ENCODE data around the gene ASH1L.
"Not testable (repeated sequence)": the region's sequence is repeated elsewhere in the genome, so short reads cannot be mapped to it uniquely, and the experiment has no call there.

ASH1L gene

DNA sequence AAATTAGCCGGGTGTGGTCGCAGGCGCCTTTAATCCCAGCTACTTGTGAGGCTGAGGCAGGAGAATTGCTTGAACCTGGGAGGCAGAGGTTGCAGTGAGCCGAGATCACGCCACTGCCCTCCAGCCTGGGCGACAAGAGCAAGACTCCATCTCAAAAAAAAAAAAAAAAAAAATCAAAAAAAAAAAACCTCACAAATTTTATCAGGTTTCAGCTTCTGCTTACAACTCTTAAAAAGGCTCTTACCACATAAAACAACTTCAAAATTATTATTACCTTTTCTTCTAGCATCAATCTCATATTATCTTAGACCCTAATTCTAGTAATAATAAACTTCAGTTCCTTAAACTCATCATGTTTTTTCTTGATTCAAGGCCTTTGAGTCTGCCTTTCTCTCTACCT is 120.2 kb downstream of the ASH1L start:
- not testable (repeated sequence) for DNase-seq (ENCODE audit: low read depth in 2 of 2)

DNA sequence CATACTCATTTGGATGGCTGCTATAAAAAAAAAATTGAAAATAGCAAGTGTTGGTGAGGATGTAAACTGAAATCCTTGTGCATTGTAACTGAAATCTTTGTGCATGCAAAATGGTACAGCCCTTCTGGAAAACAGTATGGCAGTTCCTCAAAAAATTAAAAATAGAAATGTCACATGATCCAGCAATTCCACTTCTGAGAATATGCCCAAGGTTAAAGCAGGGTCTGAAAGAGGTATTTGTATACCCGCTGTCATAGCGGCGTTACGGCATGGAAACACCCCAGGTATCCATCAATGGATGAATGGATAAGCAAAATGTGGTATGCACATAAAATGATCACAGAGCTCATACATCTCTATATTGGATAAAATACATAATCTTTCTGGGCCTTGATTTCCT is 125.2 kb downstream of the ASH1L start:
- no peak for DNase-seq (ENCODE audit: low read depth in 2 of 2)

DNA sequence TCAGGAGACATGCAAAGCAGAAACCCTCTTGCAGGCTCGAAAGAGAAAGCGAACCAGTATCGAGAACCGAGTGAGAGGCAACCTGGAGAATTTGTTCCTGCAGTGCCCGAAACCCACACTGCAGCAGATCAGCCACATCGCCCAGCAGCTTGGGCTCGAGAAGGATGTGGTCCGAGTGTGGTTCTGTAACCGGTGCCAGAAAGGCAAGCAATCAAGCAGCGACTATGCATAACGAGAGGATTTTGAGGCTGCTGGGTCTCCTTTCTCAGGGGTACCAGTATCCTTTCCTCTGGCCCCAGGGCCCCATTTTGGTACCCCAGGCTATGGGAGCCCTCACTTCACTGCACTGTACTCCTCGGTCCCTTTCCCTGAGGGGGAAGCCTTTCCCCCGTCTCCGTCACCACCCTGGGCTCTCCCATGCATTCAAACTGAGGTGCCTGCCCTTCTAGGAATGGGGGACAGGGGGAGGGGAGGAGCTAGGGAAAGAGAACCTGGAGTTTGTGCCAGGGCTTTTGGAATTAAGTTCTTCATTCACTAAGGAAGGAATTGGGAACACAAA is 128.7 kb downstream of the ASH1L start:
- not testable (repeated sequence) for DNase-seq (ENCODE audit: low read depth in 2 of 2)

DNA sequence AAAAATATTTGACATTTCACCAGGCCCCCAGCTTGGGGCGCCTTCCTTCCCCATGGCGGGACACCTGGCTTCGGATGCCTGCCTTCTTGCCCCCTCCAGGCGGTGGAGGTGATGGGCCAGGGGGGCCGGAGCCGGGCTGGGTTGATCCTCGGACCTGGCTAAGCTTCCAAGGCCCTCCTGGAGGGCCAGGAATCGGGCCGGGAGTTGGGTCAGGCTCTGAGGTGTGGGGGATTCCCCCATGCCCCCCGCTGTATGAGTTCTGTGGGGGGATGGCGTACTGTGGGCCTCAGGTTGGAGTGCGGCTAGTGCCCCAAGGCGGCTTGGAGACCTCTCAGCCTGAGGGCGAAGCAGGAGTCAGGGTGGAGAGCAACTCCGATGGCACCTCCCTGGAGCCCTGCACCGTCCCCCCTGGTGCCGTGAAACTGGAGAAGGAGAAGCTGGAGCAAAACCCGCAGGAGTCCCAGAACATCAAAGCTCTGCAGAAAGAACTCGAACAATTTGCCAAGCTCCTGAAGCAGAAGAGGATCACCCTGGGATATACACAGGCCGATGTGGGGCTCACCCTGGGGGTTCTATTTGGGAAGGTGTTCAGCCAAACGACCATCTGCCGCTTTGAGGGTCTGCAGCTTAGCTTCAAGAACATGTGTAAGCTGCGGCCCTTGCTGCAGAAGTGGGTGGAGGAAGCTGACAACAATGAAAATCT is 129.3 kb downstream of the ASH1L start:
- DNase-seq (ENCODE audit: low read depth in 2 of 2) = not testable (repeated sequence)

DNA sequence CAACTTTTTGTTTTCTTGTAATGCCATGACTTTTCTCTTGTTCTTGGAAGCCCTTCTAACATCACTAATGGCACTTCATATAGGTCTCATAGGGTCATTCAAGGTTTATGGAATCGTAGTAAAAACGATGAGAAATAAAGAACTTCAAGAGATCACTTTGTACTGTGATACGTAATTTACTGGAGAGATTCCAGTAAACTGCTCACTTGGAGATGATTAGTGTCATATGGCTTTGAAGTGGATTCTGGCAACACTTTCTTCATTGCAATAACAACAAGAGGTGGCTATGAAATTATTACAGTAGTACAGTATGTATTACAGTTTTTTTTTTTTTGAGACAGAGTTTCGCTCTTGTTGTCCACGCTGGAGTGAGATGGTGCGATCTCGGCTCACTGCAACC is 138.5 kb downstream of the ASH1L start:
- DNase-seq (ENCODE audit: low read depth in 2 of 2) = no peak

DNA sequence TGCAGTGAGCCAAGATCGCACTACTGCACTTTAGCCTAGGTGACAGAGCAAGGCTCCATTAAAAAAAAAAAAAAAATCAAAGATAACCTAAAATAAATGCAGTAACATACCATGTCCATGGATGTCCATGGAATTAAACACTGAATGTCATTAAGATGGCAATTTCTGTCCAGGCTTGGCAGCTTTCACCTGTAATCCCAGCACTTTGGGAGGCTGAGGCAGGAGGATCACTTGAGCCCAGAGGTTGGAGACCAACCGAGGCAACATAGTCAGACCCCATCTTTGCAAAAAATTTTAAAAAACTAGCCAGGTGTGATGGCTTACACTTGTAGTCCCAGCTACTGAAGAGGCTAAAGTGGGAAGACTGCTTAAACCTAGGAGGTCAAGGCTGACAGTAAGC is 141.8 kb downstream of the ASH1L start:
- DNase-seq (ENCODE audit: low read depth in 2 of 2) = no peak

DNA sequence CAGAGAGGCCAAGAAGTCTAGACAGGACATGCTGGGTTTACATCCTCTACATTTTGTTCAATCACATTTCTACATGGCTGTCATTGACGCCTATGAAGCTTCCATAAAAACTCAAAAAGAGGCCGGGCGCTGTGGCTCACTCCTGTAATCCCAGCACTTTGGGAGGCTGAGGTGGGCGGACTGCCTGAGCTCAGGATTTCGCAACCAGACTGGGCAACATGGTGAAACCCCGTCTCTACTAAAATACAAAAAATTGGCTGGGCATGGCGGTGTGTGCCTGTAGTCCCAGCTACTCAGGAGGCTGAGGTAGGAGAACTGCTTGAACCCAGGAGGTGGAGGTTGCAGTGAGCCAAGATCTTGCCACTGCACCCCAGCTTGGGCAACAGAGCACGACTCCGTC is 150.8 kb downstream of the ASH1L start:
- DNase-seq (ENCODE audit: low read depth in 2 of 2) = not testable (repeated sequence)

DNA sequence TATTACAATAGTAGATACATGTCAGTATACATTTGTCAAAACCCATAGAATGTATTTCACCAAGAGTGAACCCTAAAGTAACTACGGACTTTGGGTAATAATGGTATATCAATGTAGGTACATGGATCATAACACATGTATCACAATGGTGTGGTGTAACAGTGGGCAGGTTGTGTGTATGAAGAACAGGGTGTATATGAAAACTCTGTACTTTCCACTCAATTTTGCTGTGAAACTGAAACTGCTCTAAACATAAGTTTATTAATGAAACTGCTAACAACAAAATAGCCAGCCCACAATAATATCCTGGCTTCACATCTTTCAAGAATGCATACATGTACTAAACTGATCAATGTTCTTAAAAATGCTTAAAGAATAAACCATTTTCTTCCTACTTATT is 151.7 kb downstream of the ASH1L start:
- DNase-seq (ENCODE audit: low read depth in 2 of 2) = no peak

DNA sequence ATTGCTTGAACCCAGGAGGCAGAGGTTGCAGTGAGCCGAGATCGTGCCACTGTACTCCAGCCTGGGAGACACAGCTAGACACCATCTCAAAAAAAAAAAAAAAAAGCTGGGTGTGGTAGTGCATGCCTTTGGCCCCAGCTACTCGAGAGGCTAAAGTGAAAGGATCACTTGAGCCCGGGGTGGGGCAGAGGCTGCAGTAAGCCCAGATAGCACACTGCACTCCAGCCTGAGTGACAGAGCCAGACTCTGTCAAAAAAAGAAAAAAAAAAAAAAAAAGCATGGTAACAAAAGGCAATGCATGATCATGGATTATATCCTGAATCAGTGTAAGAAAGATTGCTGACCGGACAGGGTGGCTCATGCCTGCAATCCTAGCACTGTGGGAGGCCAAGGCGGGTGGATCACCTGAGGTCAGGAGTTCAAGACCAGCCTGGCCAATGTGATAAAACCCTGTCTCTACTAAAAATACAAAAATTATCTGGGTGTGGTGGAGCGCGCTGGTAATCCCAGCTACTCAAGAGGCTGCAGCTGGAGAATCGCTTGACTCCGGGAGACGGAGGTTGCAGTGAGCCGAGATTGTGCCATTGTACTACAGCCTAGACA is 165.6 kb downstream of the ASH1L start:
- no peak for DNase-seq (ENCODE audit: low read depth in 2 of 2)

DNA sequence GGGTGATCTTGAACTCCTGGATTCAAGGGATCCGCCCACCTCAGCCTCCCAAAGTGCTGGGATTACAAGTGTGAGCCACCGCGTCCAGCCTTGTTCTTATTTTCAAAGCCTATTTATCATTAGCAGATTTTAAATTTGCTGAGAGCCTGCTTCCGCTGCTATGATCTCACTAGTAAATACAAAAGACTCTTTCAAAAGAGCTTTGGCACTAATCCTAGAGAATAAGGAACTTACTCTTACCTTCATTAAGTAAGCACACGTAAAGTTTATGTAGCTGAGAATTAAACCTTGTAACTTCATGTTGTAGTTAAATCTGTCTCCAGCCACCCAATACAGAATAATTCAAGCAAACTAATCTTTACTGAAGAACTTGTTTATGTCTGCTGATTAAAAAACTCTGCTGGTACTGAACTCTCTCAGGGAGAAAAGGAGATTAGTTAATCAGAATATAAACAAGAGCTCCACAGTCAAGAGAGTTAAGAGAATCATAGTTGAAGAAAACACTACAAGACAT is 169.6 kb downstream of the ASH1L start:
- DNase-seq (ENCODE audit: low read depth in 2 of 2) = no peak

DNA sequence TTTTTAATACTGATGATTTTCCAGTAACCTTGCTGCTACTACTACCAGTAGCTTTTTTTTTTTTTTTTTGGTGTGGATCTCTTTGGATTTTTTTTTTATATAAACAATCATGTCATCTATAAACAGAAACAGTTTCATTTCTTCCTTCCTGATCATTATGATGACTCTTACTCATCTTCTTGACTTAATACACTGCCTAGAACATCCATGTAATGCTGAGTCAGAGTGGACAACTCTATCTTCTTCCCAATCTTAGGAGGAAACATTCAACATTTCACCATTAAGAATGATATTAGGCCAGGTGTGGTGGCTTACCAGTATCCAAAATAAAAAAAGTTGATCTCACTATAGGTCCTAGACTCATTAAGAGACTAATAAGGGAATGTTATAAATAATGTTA is 172.8 kb downstream of the ASH1L start:
- DNase-seq (ENCODE audit: low read depth in 2 of 2) = no peak

DNA sequence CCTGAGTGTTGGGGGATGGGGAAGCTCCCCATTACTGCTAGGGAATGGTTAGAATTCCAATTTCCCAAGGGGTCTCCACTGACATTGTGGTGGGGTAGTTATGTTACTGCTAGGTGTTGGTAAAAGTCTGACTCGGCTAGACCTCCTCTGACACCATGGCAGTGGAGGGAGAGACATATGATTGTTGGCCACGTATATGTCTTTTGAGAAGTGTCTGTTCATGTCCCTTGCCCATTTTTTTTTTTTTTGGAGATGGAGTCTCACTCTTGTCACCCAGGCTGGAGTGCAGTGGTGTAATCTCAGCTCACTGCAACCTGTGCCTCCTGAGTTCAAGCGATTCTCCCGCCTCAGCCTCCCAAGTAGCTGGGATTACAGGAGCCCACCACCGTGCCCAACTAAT is 176.8 kb downstream of the ASH1L start:
- DNase-seq (ENCODE audit: low read depth in 2 of 2) = not testable (repeated sequence)

DNA sequence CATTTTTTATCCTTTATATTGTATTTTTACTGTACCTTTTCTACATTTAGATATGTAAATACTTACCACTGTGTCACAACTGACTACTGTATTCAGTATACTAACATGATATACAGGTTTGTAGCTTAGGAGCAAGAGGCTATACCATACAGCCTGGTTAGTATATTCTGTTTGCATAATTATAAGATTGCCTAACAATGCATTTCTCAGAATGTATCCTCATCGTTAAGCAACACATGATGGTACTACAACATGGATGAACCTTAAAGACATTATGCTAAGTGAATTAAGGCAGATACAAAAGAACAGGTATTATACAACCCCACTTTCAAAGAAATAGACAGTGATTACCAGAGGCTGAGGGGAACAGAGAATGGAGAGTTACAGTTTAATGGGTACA is 179.2 kb downstream of the ASH1L start:
- no peak for DNase-seq (ENCODE audit: low read depth in 2 of 2)

DNA sequence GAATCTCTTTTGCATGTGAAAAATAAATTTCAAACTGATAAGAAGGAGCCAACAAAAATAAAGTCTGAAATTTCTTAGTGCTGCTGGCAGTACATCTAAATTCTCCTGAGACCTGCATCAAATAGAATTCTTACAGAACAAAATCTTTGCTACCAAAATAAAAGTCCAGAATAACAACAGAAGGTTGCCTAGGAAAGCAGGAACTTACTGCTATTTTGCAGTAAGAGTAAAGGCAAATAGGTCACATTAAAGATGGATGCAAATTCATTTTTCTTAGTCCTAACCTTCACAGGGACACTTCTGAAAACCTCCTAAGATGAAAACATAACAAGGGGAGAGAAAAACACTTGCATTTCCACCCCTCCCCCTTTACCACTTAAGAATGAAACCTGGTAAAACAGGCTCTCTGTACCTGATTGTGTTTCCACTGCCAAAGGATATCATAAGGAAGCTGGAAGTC is 182.9 kb downstream of the ASH1L start:
- no peak for DNase-seq (ENCODE audit: low read depth in 2 of 2)

DNA sequence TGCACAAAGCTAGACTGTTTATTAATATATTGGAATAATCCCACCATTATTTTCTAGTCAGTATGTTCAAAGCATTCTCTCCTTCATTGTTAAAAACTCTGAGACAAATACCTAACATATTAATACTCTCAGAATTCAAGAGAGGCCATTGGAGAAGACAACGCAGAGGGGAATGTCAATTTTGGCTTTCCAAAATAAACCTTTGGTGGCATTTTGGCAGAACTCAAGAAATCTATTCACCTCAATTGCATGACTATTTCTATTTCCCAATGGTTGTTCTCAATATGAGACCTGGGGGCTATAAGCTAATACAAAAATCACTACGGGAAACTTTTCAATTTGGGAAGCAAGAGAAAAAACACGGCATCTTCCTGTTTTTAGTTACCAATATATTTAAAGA is 183.4 kb downstream of the ASH1L start:
- DNase-seq (ENCODE audit: low read depth in 2 of 2) = no peak

DNA sequence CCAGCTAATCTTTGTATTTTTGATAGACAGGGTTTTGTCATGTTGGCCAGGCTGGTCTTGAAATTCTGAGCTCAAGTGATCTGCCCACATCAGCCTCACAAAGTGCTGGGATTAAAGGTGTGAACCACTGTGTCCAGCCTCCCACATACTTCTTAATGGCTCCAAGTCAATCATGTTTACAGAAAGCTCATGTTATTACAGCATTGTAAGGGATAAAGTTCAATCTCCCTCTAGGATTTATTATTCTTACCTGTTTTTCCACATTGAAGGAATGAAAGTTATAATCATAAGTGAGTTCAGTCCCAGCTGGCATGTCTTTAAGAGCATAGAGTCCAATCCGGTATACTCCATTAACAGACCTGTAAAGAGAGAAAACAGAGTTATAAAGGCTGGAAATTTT is 202.6 kb downstream of the ASH1L start:
- no peak for DNase-seq (ENCODE audit: low read depth in 2 of 2)

DNA sequence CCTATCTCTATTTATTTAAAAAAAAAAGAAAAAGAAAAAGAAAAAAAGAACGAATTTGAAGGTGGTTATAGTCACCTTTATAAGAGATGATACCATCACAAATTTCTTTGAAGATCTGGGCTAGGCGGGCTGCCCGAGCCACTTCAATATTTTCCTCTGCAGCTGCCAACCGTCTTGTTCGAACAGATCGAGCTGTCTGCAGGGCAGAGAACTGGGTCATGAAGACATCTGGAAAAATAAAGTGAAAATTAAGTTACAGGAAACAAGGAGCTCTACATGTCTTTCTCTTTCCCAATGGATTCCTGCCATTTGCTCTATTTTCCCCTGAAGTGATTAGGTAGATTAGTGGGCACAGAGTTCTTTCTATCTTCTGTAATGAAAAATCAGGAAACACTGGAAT is 210.0 kb downstream of the ASH1L start:
- DNase-seq (ENCODE audit: low read depth in 2 of 2) = no peak

DNA sequence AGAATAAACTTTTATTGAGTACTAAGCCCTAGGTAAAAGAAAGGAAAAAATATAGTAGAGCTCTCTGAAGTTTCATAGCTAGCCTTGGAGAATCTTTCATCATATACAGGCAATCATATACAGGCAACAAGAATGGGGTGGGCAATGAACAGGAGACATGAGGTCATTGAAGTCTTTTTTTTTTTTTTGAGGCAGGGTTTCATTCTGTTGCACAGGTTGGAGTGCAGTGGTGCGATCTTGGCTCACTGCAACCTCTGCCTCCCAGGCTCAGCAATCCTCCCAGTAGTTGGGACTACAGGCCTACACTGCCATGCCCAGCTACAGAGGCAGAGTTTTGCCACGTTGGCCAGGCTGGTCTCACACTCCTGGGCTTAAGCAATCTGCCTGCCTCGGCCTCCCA is 219.8 kb downstream of the ASH1L start:
- DNase-seq (ENCODE audit: low read depth in 2 of 2) = no peak

DNA sequence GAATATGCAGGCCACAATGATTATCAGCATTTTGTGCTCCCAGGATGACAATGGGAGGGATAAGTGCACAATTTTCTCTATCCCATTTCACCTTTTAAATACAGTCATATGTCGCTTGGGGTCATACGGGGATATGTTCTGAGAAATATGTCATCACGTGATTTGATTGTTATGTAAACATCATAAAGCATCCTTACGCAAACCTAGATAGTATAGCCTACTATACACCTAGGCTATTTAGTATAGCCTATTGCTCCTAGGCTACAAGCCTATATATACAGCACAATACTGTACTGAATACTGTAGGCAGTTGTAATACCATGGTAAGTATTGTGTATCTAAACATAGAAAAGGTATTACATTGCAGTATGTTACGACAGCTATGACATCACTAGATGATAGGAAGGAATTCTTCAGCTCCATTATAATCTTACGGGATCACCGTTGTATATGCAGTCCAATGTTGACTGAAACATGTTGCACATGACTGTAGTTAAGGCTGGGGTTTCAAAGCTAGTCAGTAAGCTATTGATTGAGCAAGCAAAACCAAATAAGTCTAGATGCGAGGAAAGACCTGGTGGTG is 223.0 kb downstream of the ASH1L start:
- DNase-seq (ENCODE audit: low read depth in 2 of 2) = no peak

DNA sequence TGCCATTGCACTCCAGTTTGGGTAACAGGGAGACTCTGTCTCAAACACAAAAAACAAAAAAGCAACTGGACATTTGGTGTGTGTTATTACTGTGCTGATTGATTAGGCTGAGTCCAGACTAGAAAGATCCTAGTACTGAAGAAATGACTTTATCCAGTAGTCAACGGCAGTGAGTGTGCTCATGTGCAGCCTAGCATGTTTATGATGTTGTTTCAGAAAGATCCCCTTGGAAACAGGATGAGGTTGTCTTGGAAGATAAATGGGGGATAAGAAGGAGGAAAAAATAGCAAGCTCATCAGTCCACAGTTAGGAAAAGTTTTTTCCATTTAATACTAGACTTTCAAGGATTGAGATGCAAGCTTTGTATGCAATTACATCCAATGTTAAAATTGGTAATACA is 227.6 kb downstream of the ASH1L start:
- DNase-seq (ENCODE audit: low read depth in 2 of 2) = no peak

DNA sequence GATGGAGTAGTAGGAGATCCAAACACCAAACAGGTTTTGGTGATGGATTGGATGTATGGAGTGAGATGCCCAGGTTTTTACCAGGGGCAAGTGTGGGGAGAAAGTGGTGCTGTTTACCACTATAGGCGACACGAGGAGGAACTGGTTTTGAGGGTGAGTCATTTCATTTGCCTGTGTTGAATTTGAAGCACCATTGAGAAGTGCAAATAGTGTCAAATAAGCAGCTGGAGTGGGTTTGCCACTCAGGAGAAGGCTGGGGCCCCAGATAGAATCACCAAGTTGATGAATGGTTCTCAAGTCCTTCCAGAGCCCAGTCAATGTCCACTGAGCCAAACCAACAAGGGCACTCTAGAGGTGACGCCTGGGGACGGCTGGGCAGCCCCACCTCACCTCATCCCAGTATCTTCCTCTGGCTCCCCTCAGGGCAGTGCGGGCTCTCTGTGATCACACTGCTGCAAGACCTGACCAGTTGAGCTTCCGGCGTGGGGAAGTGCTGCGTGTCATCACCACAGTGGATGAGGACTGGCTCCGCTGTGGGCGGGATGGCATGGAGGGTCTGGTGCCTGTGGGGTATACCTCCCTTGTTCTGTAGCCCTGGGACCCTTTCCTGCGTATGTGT is 232.5 kb downstream of the ASH1L start:
- DNase-seq (ENCODE audit: low read depth in 2 of 2) = no peak

DNA sequence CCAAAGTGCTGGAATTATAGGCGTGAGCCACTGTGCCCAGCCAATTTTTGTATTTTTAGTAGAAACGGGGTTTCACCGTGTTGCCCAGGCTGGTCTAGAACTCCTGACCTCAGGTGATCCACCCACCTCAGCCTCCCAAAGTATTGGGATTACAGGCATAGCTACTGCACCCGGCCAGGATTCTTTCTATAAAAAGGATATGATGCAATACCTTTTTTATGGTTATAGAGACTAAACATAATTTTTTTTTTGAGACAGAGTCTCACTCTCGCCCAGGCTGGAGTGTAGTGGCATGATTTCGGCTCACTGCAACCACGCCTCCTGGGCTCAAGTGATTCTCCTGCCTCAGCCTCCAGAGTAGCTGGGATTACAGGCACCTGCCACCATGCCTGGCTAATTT is 233.7 kb downstream of the ASH1L start:
- DNase-seq (ENCODE audit: low read depth in 2 of 2) = not testable (repeated sequence)

All from stimulated activated CD8-positive, alpha-beta memory T cell treated with anti-CD3 and anti-CD28 coated beads, Interleukin-2, amount 100 ng/mL, for 48 hours (primary cell).